ENCODE results near the gene SRPRA.
"Not testable (repeated sequence)": the region's sequence is repeated elsewhere in the genome, so short reads cannot be mapped to it uniquely, and the experiment has no call there.

Gene SRPRA

GRCh38 chr11:126282361-126282735 lies 13.7 kb upstream of the SRPRA start:
- DNase-seq, result peak; percentile 37 to 42

- no peak for DNase-seq
Measured at GRCh38 chr11:126281666-126282175, 13.0 kb upstream of the SRPRA start.

- no peak for DNase-seq
Measured at GRCh38 chr11:126281245-126281644, 12.6 kb upstream of the SRPRA start.

- DNase-seq, result no peak
Measured at GRCh38 chr11:126280595-126280994, 11.9 kb upstream of the SRPRA start.

- DNase-seq, result no peak
Measured at GRCh38 chr11:126279191-126279590, 10.5 kb upstream of the SRPRA start.

- no peak for DNase-seq
Measured at GRCh38 chr11:126277780-126278179, 9.1 kb upstream of the SRPRA start.

DNA sequence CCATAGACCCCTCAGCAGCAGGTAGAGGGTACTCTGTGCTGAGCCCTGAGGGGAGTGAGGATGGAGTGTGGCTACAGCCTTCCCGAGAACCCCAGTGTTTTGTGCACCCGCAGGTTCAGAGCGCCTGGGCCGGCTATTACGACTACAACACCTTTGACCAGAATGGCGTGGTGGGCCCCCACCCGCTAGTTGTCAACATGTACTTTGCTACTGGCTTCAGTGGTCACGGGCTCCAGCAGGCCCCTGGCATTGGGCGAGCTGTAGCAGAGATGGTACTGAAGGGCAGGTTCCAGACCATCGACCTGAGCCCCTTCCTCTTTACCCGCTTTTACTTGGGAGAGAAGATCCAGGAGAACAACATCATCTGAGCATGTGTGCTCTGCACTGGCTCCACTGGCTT lies 8.6 kb upstream of the SRPRA start:
- DNase-seq, result no peak

DNA sequence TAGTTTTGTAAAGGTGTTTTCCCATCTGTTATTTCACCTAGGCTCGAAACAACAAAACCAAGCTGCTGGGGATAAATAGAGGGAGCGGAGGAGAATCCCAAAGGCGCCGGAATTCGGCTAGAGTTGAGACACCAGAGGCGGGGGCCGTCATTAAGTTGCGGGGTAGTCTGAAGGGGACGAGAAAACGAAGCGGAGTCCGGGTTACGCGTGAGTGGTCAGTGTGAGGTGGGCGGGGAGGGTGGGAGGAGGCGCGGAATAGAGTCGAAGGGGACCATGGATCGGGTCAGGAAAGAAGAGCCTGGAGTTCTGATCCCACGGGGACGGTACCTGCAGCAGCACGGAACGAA lies 361 bp downstream of the SRPRA start:
- no peak for DNase-seq

GRCh38 chr11:126267650-126268049 lies 1.0 kb downstream of the SRPRA start:
- DNase-seq, result no peak

GRCh38 chr11:126265811-126266210 lies 2.9 kb downstream of the SRPRA start:
- no peak for DNase-seq

DNA sequence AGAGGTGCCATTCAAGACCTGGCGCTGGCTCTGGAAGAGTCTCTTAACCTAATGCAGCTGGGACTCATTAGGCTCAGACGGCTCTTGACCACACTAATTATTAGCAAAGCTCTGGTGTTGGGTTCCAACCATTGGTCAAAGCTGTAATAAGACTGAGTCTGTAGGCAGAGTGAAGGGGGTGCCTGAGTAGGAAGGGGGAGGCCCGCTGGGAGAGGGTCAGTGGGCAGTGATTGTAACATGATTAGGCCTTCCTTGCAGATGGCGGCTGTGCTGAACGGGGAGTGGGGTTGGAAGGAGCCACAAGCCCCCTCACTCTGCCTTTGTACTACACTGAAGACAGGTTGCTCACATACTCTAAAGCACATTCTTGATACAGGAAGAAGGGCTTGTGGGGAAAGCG lies 5.2 kb downstream of the SRPRA start:
- no peak for DNase-seq

DNA sequence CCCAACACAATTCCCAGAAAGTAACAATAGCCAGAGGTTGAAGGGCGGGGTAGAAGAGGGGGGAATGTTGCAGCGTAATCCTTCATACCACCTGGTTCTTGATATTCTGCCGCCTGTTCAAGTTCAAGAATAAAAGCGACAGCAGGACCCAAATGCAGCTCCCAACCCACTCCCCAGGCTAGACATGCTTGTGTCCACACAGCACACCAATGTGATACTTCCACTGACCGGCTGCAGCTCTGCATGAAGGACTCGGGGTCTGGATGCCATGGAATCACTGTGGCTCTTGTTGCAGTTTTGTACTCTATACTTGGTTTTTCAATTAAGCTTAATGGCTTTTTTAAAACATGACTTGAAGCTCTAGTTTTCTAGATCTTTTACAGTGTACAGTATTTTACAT lies 6.5 kb downstream of the SRPRA start:
- DNase-seq, result no peak

DNA sequence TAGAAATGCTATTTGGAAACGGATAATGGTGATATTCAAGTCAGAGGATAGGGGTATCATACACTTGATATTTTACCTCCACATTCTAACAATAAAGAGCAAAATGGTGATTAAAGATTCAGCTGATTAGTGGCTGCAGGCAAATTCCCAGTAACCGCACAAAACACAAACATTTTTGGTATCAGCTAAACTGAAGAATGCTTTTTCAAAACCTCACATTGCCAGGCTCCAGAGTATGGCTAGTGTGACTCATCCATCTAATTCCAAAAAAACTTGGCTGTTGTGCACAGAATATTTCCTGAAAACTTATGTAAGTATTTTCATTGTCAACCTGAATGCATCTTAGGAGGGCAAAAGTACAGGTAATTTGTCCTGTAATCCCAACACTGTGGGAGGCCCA lies 10.9 kb downstream of the SRPRA start:
- DNase-seq, result no peak

DNA sequence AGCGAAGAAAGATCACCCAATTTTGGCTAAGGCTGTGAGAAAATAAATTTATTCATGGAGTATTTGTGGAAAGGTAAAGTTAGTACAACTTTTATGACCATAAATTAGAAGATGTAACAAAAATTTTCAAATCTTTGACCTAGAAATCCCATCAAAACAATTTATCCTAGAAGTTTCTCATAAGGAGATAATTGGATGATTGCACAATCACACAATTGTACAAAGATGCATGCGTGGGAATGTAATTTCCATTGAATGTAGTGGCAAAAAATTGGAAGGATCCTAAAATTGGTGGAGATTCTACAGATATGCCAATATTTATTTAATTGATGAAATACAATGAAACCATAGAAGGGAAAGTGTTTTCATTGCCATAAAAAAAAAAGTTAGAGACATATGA lies 11.6 kb downstream of the SRPRA start:
- no peak for DNase-seq

GRCh38 chr11:126256216-126256615 lies 12.5 kb downstream of the SRPRA start:
- DNase-seq, result no peak

- not testable (repeated sequence) for DNase-seq
Measured at GRCh38 chr11:126255507-126255906, 13.2 kb downstream of the SRPRA start.

GRCh38 chr11:126254819-126255218 lies 13.9 kb downstream of the SRPRA start:
- DNase-seq, result no peak

GRCh38 chr11:126253265-126253664 lies 15.4 kb downstream of the SRPRA start:
- no peak for DNase-seq

GRCh38 chr11:126246636-126247035 lies 22.1 kb downstream of the SRPRA start:
- no peak for DNase-seq

DNA sequence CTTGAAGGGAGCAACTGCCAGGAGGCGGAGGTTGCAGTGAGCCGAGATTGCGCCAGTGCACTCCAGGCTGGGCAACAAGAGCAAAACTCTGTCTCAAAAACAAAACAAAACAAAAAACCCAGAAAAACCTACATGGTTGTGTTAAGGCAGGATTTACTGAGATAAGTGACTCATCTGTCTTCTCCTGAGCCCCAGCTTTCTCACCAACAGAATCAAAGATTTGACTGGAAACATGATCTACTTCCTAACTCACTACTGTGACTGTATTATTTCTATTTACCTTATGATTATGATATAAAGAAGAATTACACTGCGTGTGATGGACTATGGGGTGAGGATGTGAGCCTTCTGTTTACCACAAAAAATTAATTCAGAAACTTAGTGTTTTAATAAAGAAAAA lies 35.3 kb downstream of the SRPRA start:
- no peak for DNase-seq

- no peak for DNase-seq
Measured at GRCh38 chr11:126232683-126233082, 36.0 kb downstream of the SRPRA start.

GRCh38 chr11:126231725-126232459 lies 36.8 kb downstream of the SRPRA start:
- no peak for DNase-seq

DNA sequence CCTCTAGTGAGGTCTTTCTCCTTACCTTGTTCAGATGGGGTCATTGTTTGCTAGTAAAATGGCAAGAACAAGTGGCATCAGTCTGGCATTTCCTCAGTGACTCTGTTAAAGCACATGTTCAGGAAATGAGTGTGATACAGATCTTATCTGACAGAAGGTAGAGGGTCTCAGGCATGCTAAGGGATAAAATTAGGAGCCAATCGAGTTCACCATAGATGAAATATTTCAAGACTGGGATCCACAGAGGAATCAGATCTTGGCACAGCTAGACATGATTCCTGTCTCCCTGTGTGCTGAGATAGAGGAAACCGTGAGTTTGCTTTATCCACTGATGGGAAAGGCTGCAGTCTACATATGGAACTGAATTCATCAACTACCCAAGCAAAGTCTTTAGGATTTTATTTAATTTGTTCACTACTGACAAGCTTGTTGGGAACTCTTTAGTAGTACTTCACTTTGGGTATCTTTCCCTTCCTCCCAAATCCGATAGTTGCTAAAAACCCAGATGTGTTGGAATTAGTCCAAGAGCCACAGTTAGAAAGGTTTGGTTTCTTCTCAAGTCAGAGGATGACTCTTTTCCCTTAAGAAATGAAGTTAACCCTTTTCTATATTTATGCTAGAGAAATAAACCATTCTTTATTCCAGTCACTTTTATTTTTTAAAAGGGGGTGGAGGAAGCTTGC lies 38.7 kb downstream of the SRPRA start:
- DNase-seq, result no peak

DNA sequence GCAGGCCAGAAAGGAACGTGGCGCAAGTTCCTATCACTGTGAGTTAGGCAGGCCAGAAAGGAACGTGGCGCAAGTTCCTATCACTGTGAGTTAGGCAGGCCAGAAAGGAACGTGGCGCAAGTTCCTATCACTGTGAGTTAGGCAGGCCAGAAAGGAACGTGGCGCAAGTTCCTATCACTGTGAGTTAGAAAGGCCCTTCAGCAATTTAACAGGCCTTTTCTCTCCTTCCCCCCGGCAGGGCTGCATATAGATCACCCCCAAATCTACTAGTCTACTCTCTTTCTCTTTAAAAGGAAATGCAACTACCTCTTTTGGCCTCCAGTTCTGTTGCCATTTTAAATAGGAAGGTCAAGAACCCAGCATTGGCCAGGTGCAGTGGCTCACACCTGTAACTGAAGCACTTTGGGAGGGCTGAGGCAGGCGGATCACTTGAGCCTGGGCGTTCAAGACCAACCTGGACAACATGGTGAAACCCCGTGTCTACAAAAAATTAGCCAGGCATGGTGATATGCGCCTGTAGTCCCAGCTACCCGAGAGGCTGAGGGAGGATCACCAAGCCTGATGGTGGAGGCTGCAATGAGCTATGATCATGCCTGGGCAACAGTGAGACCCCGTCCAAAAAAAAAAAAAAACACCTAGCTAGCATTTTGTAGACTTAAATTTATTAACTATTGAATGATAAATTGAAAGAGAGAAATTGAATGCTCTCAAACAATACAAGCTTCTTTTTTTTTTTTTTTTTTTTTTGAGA lies 42.2 kb downstream of the SRPRA start:
- no peak for DNase-seq

All from stimulated activated CD4-positive, alpha-beta T cell treated with anti-CD3 and anti-CD28 coated beads, Interleukin-2, amount 100 ng/mL, for 24 hours (primary cell).